SU-DHL-6 (cell line): ENCODE results near the gene CEND1.

Source experiments
- H2AFZ ChIP-seq: fragments of 200-600 bp; sonication (generic); 2 replicates; pipeline ENCODE4 v1.6.1; 2014; ENCODE audit warnings: low read depth, mild to moderate bottlenecking, moderate library complexity, mixed read lengths, antibody characterized with exemption, low read length; ENCODE audit not compliant: severe bottlenecking
- H3F3A ChIP-seq: fragments of 200-600 bp; shearing (Covaris generic); 2 replicates; pipeline ENCODE4 v1.6.0; 2016; ENCODE audit warnings: antibody characterized with exemption, mild to moderate bottlenecking; ENCODE audit not compliant: insufficient read depth
- H3K27ac ChIP-seq: fragments of 200-600 bp; sonication (generic); 2 replicates; pipeline ENCODE4 v1.5.1; 2016; ENCODE audit warnings: low read depth, mild to moderate bottlenecking, low read length, moderate library complexity, mixed read lengths
- H3K27me3 ChIP-seq: fragments of 200-600 bp; sonication (generic), shearing (Covaris generic); 2 replicates; pipeline ENCODE4 v1.6.0; 2014; ENCODE audit warnings: mild to moderate bottlenecking, low read length
- H3K36me3 ChIP-seq: fragments of 200-600 bp; sonication (generic); 2 replicates; pipeline ENCODE4 v1.6.1; 2014; ENCODE audit warnings: mild to moderate bottlenecking, low read length, mixed read lengths
- H3K4me2 ChIP-seq: fragments of 300-600, 200-600 bp; shearing (Covaris generic), sonication (generic); 2 replicates; pipeline ENCODE4 v1.6.0; 2014; ENCODE audit warnings: low read length, low read depth, mild to moderate bottlenecking; ENCODE audit not compliant: poor library complexity, severe bottlenecking
- H3K4me3 ChIP-seq: fragments of 200-600 bp; sonication (generic); 2 replicates; pipeline ENCODE4 v1.5.1; 2014; ENCODE audit warnings: antibody characterized with exemption, low read length, mild to moderate bottlenecking, mixed read lengths; ENCODE audit not compliant: insufficient read depth, poor library complexity, severe bottlenecking
- H3K79me2 ChIP-seq: fragments of 200-600 bp; sonication (generic); 2 replicates; pipeline ENCODE4 v1.6.1; 2014; ENCODE audit warnings: mild to moderate bottlenecking, low read length, moderate library complexity; ENCODE audit not compliant: insufficient read depth
- H3K9ac ChIP-seq: fragments of 200-600 bp; sonication (generic); 2 replicates; pipeline ENCODE4 v1.7.0; 2014; ENCODE audit warnings: mild to moderate bottlenecking, low read length
- H3K9me2 ChIP-seq: fragments of 200-600 bp; sonication (generic); replicated peaks from 2 replicates; pipeline ENCODE4 v1.6.1; 2014; ENCODE audit warnings: low read length; ENCODE audit not compliant: insufficient read depth
- H3K9me3 ChIP-seq: fragments of 200-600 bp; sonication (generic); 2 replicates; pipeline ENCODE4 v1.6.1; 2014; ENCODE audit warnings: low read length, mixed read lengths; ENCODE audit not compliant: insufficient read depth
- H4K20me1 ChIP-seq: fragments of 200-600 bp; sonication (generic); 2 replicates; pipeline ENCODE4 v1.6.1; 2014; ENCODE audit warnings: low read depth, mild to moderate bottlenecking, antibody characterized with exemption, low read length, moderate library complexity, mixed read lengths
- CTCF ChIP-seq: fragments of 200-600 bp; sonication (generic); IDR thresholded peaks from one replicate; pipeline ENCODE4 v1.5.1; 2017; ENCODE audit warnings: antibody characterized with exemption, mild to moderate bottlenecking, low read length, moderate library complexity; ENCODE audit not compliant: insufficient read depth, poor library complexity, severe bottlenecking
- EZH2phosphoT487 ChIP-seq: fragments of 200-600 bp; sonication (generic), shearing (Covaris generic); conservative IDR thresholded peaks from 2 replicates; pipeline ENCODE4 v1.6.1; 2018; ENCODE audit warnings: mild to moderate bottlenecking, antibody characterized with exemption, low read length, moderate library complexity, mixed read lengths

The CEND1 gene

GRCh38 chr11:831118-831864 is 41.4 kb upstream of the CEND1 start:
- Histone ChIP-seq H3K4me3 (no peak overlapping the region), H3F3A (no peaks in the 10 kb centered on the region), H3K36me3 (no peaks in the 10 kb centered on the region), H4K20me1 (no peaks in the 10 kb centered on the region), H2AFZ (no peak overlapping the region), H3K4me2 (no peak overlapping the region), H3K27ac (no peak overlapping the region), H3K9ac (no peak overlapping the region), H3K27me3 (no peaks in the 10 kb centered on the region), H3K9me3 (no peaks in the 10 kb centered on the region), H3K79me2 (no peaks in the 10 kb centered on the region), H3K9me2 (no peaks in the 10 kb centered on the region)
- TF ChIP-seq EZH2phosphoT487 = no peak
- TF ChIP-seq CTCF = no peak

- TF ChIP-seq EZH2phosphoT487 = peak; percentile 94; the same call in 1 of the 2 replicates
- TF ChIP-seq CTCF = no peak
- Histone ChIP-seq H3K4me3 (peak overlapping the region; percentile 24), H2AFZ (no peak overlapping the region), H3K36me3 (no peaks in the 10 kb centered on the region), H3K9me2 (no peaks in the 10 kb centered on the region), H3K27me3 (no peaks in the 10 kb centered on the region), H3K9ac (peak overlapping the region; percentile 1; the same call in 1 of the 2 replicates), H3F3A (no peaks in the 10 kb centered on the region), H3K4me2 (peak overlapping the region; percentile 50), H3K9me3 (no peaks in the 10 kb centered on the region), H4K20me1 (no peaks in the 10 kb centered on the region), H3K79me2 (no peaks in the 10 kb centered on the region), H3K27ac (no peak overlapping the region)
Measured at GRCh38 chr11:830295-831117, 40.6 kb upstream of the CEND1 start.

- H3K9ac ChIP-seq = peak overlapping the region; percentile 1; the same call in 1 of the 2 replicates
- no peaks in the 10 kb centered on the region for H3K27me3 ChIP-seq
Measured at GRCh38 chr11:829847-830294, 40.0 kb upstream of the CEND1 start.

More at GRCh38 chr11:829847-830294, 40.0 kb upstream of the CEND1 start:
- no peaks in the 10 kb centered on the region for H4K20me1 ChIP-seq
- no peaks in the 10 kb centered on the region for H3K9me2 ChIP-seq
- no peaks in the 10 kb centered on the region for H3F3A ChIP-seq
- peak overlapping the region; percentile 24 for H3K4me3 ChIP-seq
- H3K4me2 ChIP-seq = peak overlapping the region; percentile 50
- TF ChIP-seq EZH2phosphoT487 (no peak; the same call in 1 of the 2 replicates), CTCF (no peak)
- H3K27ac ChIP-seq = no peak overlapping the region
- H3K79me2 ChIP-seq = no peaks in the 10 kb centered on the region
- H2AFZ ChIP-seq = no peak overlapping the region
- H3K9me3 ChIP-seq = no peaks in the 10 kb centered on the region
- no peaks in the 10 kb centered on the region for H3K36me3 ChIP-seq
